HG03097 (cell line): ENCODE results near the gene SNCG.

Source experiments
- ATAC-seq: cut with Tn5 transposase; IDR thresholded peaks from one replicate; pipeline ENCODE4 v1.9.1; 2021; ENCODE audit not compliant: unreplicated experiment, low FRiP score

The SNCG gene

DNA sequence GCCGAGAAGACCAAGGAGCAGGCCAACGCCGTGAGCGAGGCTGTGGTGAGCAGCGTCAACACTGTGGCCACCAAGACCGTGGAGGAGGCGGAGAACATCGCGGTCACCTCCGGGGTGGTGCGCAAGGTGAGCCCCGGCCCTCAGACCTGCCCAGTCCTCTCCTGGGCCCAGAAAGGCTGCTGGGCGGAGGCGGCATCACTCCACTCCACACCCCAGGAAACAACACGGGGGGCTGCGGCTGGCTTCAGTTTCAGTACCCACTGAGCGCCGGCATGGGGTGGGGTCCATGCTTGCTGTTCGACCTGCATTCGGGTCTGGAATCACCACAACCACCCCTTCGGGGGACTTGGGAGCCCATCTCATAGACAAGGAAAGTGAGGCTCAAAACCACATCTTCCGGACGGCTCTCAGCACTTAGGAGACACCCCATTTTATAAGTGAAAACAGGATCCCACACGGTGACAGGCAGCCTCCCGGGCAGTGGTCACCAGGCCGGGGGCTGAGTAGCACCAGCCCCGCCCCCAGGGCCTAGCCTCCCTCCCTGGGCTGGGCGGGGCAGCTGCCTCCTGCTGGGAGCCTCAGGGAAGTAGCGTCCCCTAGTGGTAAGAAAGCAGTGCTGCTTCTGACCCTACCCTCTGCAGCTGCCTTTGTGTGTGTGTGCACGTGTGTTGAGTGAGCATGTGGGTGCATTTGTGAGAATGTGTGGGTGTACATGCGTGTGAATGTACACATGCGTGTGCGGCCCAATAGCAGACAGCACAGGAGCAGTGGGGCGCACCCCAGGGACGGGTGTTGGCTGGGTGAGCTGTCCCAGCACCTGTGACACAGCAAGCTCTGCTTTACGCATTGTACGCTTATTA, 1.8 kb downstream of the SNCG start:
- peak; percentile 48 for ATAC-seq

DNA sequence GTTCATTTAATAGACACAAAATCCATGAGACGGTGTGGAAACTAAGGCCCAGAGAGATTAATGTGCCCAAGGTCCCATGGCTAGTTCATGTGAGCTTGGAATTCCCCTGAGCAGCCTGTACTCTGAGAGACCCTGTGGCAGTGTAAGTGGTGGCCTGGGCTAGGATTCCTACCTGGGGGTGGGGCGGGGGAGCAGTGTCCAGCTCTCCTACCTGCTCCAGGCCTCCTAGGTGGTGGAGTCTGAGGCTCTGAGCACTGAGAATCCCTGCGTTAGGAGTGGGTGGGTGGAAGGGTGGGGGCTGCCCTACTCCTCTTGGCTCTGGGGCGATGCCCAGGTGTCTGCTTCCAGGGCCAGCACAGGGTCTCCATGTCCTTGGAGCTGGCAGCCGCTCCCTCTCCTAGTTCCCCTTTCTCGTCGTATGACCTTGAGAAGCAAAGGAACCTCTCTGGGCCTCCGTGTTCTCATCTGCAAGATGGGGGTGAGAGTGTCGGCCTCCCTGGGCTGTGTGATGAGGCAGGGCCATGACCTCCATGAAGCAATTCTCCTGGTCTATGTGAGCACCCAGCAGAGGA, 2.5 kb downstream of the SNCG start:
- no peak for ATAC-seq

DNA sequence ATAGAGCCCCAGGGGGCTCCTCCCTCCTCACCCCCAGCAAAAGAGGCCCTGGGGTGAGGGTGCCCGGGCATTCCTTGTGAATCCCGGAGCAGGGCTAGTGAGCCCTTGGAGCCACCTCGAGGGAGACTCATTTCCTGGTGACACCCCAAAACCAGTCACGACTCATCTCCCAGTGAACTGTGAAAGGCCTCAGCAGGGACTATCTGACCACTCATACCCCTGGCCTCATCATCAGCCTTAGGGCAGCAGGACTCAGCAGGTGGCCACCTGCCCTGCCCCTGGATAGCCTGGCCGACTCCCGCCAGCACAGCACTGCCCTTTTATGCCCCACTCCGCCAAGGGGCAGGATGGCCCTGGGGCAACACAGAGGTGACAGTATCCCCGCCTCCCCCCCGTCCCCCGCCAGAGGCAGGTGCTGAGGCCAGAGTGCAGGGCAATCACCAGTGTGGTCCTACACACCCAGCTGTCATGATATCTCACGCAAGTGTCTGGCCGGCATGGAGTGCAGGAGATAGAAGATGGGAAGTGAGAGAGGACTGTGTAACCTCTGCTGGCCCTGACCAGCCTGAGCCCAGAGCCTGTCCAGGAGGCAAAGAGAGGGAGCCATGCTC, 3.2 kb downstream of the SNCG start:
- ATAC-seq, result no peak

DNA sequence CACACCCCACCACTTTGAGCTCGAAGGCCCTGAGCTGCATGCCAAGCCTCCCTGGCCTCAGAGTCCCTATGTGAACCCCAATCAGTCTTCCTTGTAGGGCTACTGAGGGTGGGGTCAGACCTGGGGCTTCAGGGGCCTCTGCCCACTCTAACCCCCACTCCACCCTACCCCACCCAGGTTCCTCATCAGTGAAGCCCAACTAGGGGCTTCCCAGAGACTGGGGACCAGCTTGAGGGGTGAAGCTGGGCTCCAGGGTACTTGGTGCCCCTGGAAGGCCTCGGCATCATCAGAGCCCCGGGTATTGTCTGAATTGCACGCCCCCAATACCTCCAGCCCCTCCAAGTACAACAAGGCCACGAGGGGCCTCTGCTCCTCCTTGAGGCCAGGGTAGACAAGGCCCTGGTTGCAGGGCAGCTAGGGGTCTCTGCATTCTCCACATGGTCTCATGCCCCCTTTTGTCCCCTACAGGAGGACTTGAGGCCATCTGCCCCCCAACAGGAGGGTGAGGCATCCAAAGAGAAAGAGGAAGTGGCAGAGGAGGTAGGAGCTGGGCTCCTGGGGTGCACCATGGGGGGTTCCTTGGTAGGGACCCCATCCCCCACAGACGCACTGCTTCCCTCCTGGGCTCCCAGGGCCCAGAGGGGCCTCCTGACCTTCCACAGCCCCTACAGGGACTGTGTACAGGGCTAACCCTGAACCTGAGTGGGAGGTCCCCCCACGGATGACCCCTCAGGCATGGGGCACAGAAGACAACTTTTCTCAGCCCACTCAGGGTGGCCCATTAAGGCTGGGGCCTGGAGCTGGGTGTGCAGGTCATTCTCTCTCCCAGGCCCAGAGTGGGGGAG, 4.0 kb downstream of the SNCG start:
- ATAC-seq, result no peak

DNA sequence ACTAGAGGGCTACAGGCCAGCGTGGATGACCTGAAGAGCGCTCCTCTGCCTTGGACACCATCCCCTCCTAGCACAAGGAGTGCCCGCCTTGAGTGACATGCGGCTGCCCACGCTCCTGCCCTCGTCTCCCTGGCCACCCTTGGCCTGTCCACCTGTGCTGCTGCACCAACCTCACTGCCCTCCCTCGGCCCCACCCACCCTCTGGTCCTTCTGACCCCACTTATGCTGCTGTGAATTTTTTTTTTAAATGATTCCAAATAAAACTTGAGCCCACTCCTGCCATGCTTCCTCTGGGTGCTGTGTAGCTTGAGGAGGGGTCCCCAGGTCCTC, 4.5 kb downstream of the SNCG start:
- ATAC-seq, result no peak

DNA sequence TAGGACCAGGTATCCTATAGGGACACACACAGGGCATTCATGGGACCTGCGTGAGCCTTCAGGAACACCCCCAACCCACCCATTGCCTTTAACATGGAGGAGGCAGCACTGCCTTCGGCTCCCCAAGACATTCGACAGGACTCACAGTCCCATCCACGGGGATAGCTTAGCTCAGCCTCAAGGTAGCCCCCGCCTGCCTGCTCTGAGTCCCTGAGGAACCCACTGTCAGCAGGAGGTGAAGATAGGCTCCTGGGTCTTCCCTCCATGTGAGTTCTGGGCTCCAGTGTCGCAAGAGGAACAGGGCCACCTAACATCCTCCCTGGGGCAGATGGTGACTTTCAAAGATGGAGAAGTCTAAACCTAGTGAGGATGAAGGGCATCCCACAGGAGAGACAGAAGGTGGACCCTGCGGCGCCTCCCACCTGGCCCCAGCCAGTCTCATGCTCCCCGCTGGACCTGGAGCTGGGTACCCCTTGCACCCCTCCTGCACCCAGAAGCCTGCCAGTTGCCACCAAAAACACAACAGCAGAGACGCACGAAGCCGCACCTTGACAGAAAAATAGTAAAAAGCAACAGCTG, 5.0 kb downstream of the SNCG start:
- ATAC-seq, result no peak

DNA sequence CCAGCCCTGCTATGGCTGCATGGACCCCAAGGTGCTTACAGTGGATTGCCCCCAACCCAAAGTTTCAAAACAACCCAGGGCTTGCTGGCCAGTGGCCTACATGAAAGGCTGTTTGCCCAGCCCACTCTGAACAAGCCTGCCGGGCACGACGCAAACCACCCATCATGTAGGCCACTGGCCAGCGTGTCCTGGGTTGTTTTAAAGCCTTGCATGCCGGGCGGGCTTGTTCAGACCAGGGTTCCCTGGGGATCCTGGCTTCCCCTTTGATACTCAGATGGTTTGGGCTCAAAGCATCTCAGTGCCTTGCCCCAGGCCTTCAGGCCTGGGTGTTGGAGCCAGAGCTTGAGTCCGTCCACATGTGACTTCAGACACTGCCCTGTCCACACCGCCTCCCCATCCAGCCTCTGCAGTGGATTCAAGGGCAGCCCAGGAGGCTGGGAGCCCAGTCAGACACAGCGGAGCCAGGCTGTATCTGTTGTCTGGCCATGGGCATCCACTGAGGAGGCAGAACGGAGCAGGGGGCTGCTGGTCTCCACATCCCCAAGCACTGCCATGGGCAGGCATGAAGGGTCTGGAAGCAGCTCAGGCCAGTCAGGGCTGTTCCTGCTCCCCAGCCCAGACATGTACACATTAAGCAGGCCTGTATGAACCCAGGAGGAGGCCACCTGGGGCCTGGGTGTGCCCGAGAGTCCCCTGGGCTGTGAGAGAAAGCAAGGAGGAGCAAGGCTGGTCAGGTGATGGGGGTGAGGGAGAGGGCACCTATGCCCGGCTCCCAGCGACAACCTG, 5.9 kb downstream of the SNCG start:
- no peak for ATAC-seq

DNA sequence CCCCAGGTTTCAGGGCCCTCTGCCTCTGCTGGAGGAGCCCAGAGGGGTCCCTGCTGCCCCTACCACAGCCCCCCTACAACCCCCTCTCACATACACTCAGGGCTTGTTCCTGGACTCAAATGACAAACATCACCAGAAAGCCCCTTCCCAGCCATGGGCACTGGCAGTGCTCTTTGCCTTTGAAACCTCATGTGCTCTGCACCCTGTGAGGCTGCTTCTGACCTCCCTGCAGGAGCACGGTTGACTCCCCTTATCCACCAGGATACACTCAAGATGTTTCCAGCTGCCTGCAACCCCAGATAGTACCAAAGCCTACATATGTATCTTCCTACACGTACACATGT, 6.4 kb downstream of the SNCG start:
- ATAC-seq, result no peak

DNA sequence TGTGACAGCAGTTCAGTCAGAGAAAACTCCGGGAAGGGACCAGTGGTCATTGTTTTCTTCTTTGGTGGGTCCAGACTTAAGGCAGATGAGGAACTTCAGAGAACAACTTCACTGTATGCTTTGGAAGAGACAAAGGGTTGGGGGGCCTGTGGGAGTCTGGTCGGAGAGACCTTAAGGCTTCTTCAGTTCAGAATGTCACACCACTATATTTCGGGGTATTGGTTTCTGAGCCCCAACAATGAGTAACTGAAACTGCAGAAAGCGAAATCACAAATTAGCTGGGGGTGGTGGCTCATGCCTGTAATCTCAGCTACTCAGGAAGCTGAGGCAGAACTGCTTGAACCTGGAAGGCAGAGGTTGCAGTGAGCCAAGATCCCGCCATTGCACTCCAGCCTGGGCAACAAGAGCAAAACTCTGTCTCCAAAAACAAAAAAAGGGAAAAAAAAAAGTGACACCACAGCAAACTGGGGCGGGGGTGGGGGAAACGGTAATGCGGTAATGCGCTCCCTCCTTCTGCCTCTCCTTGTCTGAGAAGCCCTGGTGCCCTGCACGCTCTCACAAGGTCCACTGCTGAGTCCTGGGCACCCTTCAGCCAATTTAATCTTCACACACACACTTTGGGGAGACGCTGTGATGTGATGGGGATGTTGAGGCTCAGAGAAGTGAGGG, 7.7 kb downstream of the SNCG start:
- ATAC-seq, result no peak

DNA sequence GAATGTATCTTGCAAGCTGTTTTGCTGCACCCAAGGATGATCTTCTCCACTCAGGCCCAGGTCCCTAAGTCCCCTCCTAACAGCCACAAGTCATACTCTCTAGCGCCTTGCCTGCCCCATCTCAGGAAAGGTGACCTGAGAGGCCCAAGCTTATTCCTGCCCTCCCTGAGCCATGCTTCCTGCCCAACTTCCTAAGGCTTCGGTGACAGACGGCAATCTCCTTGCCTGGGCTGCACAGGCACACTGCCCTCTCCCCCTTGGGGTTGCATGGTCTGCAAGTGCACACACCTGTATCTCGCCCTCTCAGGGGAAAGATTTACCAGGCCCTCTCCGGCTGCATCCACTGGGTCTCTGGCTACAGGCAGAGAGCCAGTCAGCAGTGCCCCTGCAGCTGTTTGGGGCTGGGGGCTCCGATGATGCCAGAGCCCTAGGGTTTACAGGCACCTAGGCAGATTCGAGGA, 9.1 kb downstream of the SNCG start:
- ATAC-seq, result no peak

DNA sequence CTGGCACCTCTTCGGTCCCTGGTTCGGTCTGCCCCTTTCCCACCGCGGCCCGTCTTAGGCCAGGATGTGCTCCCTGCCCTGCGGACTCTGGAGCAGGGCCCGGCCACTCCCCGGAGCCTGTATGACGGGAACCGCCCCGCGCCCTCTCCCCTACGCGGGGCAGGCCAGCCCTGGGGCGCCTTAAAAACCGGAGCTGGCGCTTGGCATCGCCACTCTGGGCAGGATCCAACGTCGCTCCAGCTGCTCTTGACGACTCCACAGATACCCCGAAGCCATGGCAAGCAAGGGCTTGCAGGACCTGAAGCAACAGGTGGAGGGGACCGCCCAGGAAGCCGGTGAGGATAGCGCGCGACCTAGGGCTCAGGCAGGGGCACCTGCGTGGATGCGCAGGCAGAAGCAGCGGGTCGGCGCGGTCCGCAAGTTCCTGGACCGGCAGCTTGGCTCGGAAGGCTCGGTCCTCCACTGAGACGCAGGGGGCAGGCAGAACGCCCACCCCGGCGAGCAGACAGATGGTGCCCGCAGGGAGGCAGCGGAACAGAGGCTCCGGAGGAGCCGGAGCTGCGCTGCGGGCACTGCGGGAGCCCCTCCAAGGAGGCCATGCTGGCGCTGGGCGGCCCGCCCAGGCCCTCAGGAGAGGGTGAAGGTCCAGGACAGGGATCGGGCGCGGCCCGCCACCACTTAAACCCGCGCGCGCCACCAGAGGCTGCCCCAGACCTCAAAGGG, 10.0 kb downstream of the SNCG start, which contains the start of gene ADIRF:
Gene ADIRF, plus strand, starts transcription at position 212 of the 723 bp plus-strand sequence. Its CDS starts 63 bp downstream, at position 275.
- no peak for ATAC-seq

DNA sequence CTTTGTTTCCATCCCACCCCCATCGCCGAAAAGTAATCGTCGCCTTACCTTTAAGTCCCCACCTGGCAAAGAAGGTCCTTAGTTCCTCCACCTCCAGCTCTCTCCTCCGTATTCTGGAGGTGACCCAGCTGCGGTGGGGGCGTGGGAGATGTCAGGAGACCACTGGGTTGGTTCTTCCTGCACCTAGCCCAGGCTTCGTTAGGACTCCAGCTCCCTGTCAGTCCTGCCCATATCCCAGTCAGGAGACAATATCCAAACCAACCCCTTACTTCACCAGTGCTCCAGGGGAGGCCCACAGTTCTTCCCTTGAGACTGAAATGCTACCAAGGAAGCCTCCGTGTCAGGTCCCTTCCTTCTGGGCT, 10.6 kb downstream of the SNCG start:
- no peak for ATAC-seq

DNA sequence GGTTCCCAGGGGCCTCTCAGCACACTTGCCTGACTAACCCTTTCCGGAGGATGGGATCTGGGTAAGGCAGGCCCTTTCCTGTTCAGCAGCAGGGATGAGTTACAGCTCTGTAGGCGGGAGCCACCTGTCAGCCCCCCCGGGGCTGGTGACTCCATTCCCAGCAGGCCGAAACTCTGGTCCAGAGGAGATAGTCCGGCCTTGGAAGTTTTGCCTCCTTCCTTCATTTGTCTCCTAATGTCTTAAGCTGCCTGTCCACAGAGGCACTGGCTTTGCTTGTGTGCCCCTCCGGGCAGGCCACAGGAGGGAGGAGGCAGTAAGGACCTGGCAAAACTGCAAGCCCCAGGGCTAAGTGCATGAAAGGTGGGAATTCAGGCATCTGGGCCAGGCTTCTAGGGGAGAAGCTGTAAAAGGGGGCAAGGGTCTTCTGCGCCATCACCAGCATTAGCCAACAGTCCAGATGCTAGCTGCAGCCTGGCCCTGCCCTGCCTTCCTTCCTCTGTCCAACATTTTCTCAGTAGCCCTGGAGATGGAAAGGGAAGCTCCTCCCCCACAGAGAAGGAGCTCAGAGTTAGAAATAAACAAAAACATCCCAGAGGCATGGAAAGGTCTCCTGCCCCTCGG, 11.1 kb downstream of the SNCG start:
- ATAC-seq, result no peak

DNA sequence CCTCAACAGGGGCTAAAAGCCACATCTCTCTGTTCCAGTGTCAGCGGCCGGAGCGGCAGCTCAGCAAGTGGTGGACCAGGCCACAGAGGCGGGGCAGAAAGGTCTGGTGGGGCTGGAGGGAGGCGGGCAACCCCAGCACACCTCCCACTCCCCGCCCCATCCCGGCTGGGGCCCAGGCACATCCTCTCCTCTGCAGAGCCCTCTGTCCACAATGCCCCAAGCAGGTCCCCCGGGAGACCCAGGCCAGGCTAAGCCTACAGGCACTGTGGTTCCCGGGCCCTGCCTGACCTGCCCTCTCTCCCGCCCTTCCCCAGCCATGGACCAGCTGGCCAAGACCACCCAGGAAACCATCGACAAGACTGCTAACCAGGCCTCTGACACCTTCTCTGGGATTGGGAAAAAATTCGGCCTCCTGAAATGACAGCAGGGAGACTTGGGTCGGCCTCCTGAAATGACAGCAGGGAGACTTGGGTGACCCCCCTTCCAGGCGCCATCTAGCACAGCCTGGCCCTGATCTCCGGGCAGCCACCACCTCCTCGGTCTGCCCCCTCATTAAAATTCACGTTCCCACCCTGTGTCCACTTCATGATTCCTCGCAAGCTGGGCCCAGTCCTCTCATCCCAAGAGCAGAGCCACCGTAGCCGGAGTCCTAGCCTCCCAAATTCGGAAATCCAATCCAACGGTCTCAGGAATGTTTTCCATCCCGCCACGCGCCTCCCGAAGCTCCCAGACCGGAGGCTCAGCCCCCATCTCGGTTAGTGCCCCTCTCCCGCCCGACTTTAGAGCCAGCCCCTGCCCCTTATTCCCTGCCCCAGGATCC, 12.0 kb downstream of the SNCG start:
- no peak for ATAC-seq

DNA sequence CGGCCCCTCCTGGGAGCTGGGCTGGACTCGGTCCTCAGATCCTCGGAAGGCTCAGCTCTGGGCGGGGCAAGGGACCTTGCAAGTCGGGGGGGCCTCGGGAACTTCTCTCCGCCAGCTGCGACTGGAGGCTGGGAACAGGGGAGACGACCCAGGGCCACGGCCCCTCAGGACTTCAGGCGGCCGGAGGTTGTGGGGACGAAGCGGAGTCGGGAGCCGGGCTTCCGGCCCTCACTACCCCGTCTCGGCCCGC, 12.5 kb downstream of the SNCG start:
- ATAC-seq, result no peak

DNA sequence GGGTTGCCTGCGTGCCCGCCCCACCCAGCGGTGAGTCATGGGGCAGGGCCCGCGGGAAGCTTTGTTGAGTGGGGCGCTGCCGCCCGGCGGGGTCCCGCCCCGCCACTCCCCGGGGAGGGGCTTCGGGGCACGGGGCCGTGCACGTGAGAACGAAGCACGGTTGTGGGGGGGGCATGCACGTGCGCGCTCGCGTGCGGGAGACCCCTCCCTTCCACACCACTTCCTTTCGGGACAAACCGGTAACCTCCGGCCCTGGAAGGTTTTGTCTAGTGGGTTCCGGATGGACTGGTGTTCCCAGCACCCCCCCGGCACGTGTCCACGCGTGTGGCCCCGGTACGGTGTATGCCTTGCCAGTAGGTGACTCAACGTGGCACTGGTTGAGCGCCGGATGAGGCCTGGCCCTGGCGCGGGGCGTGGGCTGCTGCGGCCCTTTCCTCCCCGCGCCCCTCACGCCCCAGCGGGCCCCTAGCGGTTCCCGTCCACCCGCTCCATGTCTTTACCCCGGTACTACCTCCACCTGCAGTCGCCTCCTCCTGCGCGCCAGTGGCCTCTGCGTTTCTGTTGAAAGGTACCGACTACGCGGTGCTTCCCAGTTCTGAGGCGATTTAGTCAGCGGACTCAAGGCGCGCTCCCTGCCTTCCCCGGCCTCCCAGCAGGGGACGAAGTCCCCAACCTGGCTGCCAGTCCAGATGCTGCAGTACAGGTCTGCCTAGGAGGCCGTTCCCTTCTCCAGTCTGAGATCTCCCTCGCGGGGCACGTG, 13.0 kb downstream of the SNCG start:
- ATAC-seq, result peak; percentile 75
